HG03575 (cell line): ENCODE measurements around the gene CCDC116.
"Not testable (repeated sequence)": the region's sequence is repeated elsewhere in the genome, so short reads cannot be mapped to it uniquely, and the experiment has no call there.

ENCODE experiments used
- ATAC-seq: cut with Tn5 transposase; IDR thresholded peaks from one replicate; pipeline ENCODE4 v1.9.1; 2021; ENCODE audit not compliant: unreplicated experiment, insufficient number of reproducible peaks, low FRiP score; ENCODE audit errors: extremely low read depth

The CCDC116 gene

DNA sequence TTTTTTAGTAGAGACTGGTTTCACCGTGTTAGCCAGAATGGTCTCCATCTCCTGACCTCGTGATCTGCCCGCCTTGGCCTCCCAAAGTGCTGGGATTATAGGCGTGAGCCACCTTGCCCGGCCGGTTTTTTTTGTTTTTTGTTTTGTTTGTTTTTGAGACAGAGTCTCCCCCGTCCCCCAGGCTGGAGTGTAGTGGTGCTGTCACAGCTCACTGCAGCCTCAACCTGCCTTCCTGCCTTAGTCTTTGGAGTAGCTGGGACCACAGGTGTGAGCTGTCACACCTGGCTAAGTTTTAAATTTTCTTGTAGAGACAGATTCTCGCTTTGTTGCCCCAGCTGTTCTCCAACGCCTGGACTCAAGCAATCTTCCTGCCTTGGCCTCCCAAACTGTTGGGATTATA is 36.5 kb downstream of the CCDC116 start:
- ATAC-seq, result no peak

GRCh38 chr22:21672107-21672629 is 39.6 kb downstream of the CCDC116 start:
- ATAC-seq, result no peak

DNA sequence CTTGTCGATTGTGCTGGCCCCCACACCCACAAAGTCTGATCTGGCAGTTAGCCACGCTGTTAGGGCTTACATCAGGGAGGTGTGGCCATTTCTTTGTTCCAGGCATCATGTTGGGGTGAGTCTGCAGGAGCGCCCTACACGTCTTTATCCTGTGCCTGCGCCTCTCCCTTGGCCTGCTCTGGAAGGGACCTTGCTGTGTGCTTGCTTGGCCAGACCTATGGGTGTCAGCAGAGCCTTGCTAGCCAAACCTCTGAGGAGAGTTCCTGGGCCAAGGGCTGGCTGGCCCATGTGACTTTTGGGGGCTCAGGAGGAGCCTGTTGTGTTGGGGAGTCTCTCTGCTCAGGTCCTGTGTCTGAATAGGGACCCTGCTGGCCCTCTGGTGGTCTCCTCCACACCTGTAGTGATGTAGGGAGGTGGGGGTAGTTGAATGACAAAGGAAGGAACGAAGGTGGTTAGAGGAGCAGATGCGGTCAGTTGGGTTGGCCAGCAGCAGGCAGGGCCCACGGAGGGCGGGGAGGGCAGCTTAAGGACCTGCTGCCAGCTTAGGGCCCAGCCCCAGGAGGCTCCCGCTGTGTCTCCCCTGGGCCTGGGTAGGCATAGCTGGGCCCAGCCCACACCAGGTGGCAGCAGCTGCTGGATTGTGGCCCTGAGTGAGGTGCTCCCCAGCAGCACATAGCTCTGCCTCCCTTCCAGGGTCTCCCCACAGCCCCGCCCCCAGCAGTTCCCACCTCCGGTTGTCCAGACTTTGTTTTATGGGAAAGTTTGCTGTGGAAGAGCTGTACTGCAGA is 41.2 kb downstream of the CCDC116 start:
- no peak for ATAC-seq

DNA sequence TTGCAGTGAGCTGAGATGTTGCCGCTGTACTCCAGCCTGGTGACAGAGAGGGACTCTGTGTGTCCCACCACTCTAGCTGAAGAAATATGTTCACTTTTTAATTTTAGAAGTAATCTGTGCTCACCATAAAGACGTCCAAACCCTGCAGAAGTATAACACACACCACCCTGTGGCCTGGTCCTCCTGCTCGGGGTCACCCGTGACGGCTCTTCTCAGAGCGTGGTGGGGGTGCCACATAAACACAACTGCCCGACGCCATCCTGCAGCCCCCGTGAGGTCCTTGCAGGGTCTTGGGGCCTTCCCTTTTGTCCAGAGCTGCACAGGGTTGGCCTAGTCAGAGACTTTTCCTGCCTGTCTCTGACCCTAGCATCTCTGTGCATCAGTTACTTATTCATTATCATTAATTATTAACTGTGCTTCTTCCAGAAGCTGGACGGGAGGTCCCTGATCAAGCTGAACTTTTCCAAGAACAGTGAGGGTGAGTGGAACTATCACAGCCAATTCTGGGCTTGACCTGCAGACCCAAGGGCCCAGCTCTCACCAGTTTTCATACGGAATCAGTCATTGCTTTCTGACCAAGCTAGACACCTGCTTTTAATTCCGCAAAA is 42.2 kb downstream of the CCDC116 start:
- no peak for ATAC-seq

- no peak for ATAC-seq
Observed at GRCh38 chr22:21677606-21678443, 45.3 kb downstream of the CCDC116 start.

DNA sequence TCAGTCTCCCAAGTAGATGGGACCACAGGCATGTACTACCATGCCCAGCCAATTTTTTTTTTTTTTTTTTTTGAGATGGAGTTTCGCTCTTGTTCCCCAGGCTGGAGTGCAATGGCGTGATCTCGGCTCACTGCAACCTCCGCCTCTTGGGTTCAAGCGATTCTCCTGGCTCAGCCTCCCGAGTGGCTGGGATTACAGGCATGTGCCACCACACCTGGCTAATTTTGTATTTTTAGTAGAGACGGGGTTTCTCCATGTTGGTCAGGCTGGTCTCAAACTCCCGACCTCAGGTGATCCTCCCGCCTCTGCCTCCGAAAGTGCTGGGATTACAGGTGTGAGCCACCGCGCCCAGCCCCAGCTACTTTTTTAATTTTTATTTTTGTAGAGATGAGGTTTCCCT is 46.3 kb downstream of the CCDC116 start:
- not testable (repeated sequence) for ATAC-seq

GRCh38 chr22:21679383-21679782 is 46.8 kb downstream of the CCDC116 start:
- no peak for ATAC-seq

GRCh38 chr22:21680830-21681565 is 48.4 kb downstream of the CCDC116 start:
- no peak for ATAC-seq

GRCh38 chr22:21681566-21682370 is 49.2 kb downstream of the CCDC116 start:
- ATAC-seq, result no peak

DNA sequence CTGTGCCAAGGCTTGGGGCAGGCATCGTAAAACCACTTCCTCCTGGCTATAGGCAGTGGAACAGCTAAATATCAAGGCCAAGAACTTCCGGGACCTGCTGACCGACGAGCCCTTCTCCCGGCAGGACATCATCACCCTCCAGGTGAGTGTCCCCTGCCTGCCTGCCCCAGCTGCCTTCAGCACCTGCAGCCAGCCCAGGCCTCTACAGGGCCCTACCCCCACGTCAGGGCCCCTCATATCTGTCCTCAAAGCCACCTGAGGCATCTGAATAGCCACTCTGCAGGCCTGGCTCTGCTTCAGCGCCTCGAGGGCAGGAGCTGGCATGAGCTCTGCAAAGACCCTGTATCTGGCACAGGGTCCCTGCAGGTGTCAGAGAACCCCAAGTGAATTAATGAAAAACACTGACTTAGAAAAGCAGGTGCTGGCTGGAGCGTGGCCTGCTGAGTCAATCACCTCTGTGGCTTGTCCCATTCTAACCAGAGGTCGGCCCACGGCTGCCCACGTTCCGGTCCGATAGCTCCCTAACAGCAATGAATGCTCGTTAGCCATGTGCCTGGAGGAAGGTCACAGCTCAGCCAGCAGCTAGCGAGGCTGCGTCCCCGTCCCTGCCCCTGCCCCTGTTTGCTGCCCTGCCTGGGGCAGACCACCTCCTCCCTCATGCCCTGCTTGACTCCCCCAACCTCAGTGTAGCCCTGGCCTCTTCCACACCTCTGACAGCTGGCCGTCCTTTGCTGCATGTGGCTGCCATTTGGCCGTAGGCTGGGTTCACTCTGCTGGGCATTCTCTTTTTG is 50.0 kb downstream of the CCDC116 start:
- no peak for ATAC-seq

DNA sequence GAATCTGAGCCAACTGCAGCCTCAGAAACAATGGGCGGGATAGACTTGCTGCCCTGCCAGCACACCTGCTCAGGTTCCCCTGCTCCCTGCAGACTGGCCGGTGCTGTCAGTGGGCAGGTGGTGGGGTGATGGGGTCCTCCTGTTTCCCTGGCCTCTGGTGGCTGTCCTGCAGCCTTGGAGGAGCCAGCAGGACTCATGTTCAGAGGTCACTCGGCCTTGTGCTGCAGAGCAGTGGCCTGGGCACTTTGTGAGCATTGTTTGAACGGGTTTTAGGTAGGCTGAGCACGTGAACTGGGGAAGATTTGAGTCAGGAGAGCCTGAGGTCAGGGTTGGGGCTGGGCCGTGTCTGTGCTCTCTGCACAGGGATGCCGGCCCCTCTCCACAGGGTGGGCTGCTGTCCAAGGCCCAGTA is 50.8 kb downstream of the CCDC116 start:
- no peak for ATAC-seq

GRCh38 chr22:21684492-21685163 is 52.1 kb downstream of the CCDC116 start:
- no peak for ATAC-seq

DNA sequence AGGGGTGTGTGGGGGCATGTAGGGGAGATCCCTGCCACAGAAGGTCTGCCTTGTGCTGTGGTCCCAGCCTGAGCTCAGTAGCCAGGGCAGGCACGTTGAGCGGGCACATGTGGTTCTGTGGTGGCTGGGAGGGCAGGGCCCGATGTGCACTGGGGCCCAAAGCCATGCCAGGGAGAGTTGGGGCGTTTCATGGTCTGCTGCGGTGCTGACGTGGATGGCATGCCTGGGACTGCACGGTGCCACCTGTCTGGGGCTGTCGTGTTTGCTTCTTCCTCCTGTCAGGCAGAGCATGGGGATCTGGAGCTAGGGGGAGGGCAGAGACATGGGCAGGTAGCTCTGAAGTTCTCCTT is 52.6 kb downstream of the CCDC116 start:
- no peak for ATAC-seq

DNA sequence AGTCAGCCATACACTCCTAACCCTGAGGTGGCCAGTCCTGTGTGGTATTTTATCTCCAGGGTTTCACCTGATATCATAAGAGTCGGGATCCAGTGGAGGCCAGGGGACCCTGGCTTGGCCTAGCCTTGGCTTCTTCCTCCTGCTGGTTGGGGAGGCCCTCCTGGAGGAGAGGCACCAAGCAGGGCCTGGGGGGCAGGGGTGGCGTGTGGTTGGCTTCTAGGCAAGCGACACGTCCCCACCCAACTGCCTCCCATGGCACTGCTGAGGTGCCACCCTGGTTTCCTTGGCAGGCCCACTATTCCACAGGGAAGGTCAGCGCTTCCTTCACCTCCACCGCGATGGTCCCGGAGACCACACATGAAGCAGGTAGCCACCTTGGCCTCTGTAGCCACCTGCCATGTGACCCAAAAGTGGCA is 53.6 kb downstream of the CCDC116 start:
- ATAC-seq, result no peak
